GM12892 (cell line): ENCODE data around the gene SH3TC1.

Experiments used
- DNase-seq: peaks from one replicate; pipeline ENCODE4 v3.0.0; 2011; ENCODE audit not compliant: insufficient read length
- FAIRE-seq: peaks from 2 replicates; lab custom pipeline; 2011; peaks lifted over from hg19 to GRCh38; lab: Jason Lieb, UNC
- POLR2A ChIP-seq: IDR thresholded peaks from 2 replicates; pipeline ENCODE4 v1.6.1; 2011; ENCODE audit warnings: low read depth, low read length, control low read depth
- POLR2AphosphoS5 ChIP-seq: IDR thresholded peaks from 2 replicates; pipeline ENCODE4 v1.6.1; 2011; ENCODE audit warnings: low read depth, low read length, control low read depth
- TAF1 ChIP-seq: IDR thresholded peaks from 2 replicates; pipeline ENCODE4 v1.6.1; 2011; ENCODE audit warnings: low read depth, mild to moderate bottlenecking, control low read depth, low read length, borderline replicate concordance

Gene SH3TC1

DNA sequence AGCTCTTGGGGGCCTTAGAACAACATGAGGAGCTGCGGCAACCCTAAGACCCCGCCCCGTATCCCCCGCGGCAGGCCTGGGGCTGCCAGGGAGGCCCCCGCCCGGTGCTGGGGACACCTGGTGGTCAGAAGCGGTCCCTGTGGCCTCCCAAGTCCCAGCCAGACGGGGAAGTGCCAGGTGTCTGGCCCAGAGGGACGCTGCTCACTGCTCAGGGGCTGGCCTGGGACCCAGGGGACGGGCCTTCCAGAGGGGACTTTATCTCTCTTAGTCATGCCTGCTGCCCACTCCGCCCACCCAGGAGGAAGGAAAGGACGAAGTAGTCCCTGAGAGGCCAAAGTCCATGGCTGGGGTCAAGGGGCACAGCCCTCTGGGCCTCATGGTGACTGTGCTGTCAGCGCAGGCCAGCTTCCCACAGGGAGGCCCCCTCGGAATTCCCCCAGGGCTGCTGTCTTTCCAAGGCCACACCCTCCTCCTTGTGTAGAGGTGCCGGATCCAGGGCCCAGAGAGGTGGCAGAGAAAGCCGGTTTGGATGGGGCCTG lies 39.5 kb downstream of the SH3TC1 start:
- DNase-seq (no peak), FAIRE-seq (no peak)
- TF ChIP-seq POLR2A (no peak), POLR2AphosphoS5 (no peak), TAF1 (no peak)

DNA sequence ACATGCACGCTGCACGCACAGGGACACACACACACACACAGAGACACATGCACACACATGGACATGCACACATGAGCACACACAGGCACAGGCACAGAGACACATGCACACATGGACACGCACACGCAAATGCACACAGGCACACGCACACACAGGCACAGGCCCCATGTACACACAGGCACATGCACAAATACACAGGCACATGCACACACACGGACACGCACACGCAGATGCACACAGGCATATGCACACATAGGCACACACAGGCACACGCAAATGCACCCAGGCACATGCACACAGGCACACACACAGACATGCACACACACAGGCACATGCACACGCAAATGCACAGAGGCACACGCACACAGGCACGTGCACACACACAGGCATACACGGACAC lies 40.1 kb downstream of the SH3TC1 start:
- TF ChIP-seq TAF1 (no peak), POLR2A (no peak), POLR2AphosphoS5 (no peak; the same call in 1 of the 2 replicates)
- FAIRE-seq (no peak), DNase-seq (no peak)

DNA sequence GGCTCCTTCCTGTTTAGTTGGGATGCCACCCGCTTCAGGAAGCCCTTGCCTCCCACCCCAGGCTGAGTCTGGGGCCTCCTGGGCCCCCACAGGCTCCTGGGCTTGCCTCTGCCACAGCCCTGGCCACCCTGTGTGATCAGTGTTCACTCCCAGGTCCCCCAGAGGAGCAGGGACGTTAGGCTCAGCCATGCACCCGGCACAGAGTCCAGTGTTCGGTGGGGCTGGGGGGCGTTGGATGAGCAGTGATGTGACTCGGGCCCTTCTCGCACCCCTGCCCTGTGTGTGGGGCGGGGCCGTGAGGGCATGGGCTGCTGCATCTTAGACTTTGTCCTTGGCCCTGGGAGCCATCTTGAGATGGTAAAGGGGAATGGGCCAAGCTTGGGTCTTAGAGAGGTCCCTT lies 40.6 kb downstream of the SH3TC1 start:
- DNase-seq (no peak), FAIRE-seq (no peak)
- no peak for TF ChIP-seq POLR2A
- TF ChIP-seq TAF1 = no peak
- TF ChIP-seq POLR2AphosphoS5 = no peak

DNA sequence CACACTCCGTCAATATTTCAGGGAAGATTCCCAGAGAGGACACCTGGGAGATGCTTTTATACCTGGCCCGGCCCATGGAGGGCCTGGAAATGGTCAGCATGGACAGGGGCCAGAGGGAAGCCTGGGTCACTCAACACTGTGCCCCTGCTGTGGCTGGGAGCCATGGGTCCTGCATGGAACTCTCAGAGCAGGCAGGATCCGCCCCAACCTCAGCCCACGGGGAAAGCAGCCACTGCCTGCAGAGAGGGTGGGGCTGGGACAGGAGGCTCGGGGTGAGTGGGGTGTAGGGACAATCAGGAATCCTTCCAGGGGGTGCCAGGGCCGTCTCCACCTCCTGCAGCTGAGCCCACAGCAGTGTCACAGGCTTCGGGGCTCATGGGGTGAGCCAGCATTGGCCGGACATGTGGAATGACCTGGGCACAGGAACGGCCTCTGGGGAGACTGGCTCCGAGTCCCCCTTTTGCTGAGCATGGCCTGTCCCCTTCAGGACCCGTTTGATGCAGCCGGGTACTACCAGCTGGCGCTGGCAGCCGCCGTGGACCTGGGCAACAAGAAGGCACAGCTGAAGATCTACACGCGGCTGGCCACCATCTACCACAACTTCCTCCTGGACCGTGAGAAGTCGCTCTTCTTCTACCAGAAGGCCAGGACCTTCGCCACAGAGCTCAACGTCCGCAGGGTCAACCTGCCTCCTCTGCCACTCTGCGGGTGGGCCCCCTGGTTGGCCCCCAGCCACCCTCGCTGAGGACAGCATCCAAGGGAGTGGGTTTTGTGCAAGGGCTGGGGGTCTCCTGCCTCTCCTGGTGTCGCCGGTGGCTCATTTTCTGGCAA lies 41.3 kb downstream of the SH3TC1 start:
- no peak for FAIRE-seq
- DNase-seq = no peak
- TF ChIP-seq TAF1 (no peak), POLR2A (no peak), POLR2AphosphoS5 (no peak)

DNA sequence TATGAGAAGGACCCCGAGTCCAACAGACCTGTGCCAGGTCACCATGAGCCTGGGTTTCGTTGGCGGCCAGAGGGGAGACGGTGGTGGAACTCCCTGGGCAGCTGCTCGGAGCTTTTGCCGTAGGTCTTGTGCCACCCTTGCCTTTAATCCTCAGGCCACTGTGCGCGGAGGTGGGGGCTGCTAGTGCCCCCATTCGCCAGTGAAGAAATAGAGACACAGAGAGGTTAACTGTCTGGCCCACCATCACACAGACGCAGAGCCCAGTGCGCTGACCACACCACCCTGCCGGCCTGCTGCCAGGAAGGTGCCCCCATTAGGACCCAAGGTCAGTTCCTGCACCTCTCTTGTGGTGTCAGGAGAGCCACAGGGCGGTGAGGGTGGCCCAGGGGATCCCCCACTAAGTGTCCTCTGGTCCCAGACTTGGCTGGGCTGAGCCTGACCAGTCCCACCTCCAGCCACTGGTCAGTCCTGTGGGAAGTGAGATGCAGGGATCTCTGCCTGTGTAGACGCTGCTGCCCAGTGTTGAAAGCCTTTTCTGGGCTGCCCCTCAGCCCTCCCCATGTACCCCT lies 42.2 kb downstream of the SH3TC1 start:
- TF ChIP-seq POLR2A (no peak), TAF1 (no peak), POLR2AphosphoS5 (no peak)
- DNase-seq (no peak), FAIRE-seq (no peak)

DNA sequence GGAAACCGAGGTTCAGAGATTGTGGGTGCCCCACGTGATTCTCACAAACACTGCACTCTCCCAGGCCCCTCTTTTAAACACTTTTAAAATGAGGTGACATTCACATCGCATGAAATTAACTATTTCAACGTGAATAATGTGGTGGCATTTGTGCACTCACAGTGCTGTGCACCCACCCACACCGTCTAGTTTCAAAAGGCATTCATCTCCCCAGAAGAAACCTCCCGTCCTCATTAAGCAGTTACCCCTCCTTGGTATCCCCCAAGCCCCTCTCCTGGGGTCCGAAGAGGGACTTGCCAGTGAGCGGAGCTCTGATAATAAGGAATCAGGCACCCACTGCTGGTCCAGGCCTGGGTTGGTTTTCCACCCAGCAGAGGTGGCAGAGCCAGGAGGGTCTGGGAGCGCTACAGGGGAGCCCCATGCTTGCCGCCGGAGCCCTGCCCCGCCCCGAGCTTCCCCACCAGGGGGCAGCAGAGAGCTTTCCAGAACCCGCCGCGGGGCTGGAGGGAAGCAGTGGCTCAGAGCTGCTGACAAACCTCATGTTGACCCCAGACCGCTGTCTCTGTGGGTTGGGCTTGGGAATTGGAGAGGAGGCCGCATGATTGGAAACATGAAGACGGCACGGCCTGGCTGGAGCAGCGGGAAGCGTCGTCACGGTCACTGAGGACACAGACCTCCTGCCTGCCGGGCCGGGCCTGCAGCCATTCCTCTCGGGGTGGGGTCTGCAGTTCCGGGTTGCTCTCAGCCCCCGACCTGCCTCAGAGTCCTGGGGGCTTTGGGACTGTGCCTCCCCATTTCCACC lies 43.0 kb downstream of the SH3TC1 start:
- DNase-seq = peak; percentile 97
- peak; percentile 74 for FAIRE-seq
- TF ChIP-seq TAF1 (no peak), POLR2AphosphoS5 (no peak), POLR2A (no peak)

DNA sequence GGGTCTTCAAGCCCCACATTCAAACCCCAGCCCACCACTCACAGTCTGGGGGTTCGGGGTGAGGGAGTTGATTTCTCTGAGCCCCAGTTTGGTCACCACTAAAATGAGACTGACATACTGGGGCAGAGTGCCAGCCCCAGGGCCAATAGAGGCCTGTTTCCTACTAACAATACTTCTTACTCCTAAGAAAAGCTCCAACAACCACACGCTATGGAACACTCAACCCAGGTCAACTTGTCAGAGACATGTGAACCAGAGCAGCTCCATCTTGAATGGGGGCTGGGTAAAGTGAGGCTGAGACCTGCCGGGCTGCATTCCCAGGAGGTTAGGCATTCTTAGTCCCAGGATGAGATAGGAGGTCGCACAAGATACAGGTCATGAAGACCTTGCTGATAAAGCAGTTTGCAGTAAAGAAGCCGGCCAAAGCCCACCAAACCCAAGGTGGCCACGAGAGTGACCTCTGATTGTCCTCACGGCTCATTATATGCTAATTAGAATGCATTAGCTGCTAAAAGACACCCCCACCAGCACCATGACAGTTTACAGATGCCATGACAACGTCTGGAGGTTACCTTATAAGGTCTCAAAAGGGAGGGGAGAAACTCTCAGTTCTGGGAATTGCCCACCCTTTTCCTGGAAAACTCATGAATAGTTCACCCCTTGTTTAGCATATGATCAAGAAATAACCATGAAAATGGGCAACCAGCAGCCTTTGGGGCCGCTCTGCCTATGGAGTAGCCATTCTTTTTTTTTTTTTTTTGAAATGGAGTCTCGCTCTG lies 43.9 kb downstream of the SH3TC1 start:
- DNase-seq (no peak), FAIRE-seq (no peak)
- TF ChIP-seq TAF1 (no peak), POLR2AphosphoS5 (no peak), POLR2A (no peak)

DNA sequence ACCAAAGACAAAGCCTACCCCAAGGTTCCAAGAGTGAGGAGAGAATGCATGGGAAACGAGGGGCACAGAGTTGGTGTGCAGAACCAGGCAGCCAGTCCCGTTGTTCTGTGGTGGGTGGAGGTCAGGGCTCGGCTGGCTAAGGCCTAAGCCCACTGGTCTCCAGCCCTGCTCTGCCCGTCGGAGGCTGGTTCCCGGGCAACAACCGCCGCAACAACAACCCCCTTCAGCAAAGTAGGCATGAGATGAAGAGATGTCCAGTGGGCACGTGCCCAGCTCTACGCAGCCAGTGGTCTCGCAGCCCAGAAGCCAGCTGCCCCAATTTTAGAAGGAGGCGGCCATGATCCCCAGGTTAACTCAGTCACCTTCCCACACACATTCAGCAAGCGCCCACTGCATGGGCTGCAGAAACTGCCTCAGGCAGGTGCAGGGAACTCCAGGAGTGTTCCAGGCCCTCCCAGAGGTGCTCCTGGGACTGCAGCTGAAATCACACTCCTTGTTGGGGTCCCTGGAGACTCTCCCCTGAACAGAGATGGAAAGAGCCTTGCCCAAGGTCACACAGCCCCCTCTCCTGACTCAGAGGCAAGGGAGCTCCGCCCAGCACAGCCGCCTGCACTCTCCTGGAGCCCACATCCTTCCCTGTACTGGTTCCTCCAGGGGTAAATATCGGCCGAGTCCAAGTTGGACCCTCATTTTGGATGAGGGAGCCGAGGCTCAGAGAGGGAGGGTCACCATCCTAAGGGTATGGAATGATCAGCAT lies 45.1 kb downstream of the SH3TC1 start:
- DNase-seq = no peak
- no peak for FAIRE-seq
- TF ChIP-seq POLR2AphosphoS5 = no peak
- no peak for TF ChIP-seq TAF1
- TF ChIP-seq POLR2A = no peak

DNA sequence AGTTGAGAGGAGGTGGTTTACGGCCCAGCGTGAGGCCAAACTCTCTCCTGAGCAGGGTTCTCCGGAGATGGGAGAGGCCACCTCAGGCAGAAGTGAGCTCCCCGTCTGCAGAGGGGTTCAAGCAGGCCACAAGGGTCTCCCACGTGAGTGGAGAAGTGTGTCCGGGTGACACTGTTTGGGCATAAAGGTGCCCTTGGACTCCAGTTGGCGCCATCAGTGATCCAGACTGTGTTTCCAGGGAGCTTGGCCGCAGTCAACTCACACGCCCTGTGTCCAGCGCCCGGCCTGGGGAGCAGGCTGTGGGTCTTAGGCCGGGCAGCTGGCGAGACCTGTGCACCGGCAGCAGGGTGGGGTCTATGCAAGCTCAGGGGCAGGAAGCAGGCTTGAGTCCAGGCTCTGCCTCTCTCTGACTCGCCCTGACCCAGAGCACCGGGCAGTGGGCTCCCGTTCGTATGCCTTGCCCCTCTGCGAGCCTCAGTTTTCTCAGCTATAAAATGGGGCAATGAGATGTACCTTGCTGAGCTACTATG lies 45.9 kb downstream of the SH3TC1 start:
- TF ChIP-seq TAF1 (no peak), POLR2AphosphoS5 (no peak), POLR2A (no peak)
- FAIRE-seq (no peak), DNase-seq (no peak)
